HL-60 (cell line): ENCODE measurements around the gene SFT2D1.

ENCODE experiments used
- CTCF ChIP-seq: IDR thresholded peaks from one replicate; pipeline ENCODE4 v1.5.1; 2011; ENCODE audit warnings: low read length, control low read depth, inconsistent platforms; ENCODE audit not compliant: insufficient read depth
- GABPA ChIP-seq: IDR thresholded peaks from 2 replicates; pipeline ENCODE4 v1.6.1; 2012; ENCODE audit warnings: low read depth
- POLR2AphosphoS5 ChIP-seq: IDR thresholded peaks from 2 replicates; pipeline ENCODE4 v1.6.1; 2012; ENCODE audit warnings: low read depth
- REST ChIP-seq: IDR thresholded peaks from 2 replicates; pipeline ENCODE4 v1.6.1; 2012; ENCODE audit warnings: low read depth; ENCODE audit not compliant: insufficient replicate concordance
- SPI1 ChIP-seq: IDR thresholded peaks from 2 replicates; pipeline ENCODE4 v1.6.1; 2012; ENCODE audit warnings: low read depth, mild to moderate bottlenecking, borderline replicate concordance

- TF ChIP-seq POLR2AphosphoS5 = peak; percentile 85
- TF ChIP-seq CTCF = no peak
- no peak for TF ChIP-seq SPI1
- peak; percentile 12 for TF ChIP-seq REST
- TF ChIP-seq GABPA = no peak
Observed at GRCh38 chr6:166361077-166361429, 18.7 kb upstream of the SFT2D1 start.
